ENCODE data around the gene RICTOR. TPM values are rescaled to one million over a fixed set of nuclear protein-coding genes. Genes with fewer than 3 reads are reported as not detected.
A peak's percentile ranks its signal among the peaks of the same experiment; 100 is the strongest.

Gene RICTOR
- total and polyA plus RNA-seq, 2 of the 4 experiments (the other 2 are of a cell fraction): 4.1 to 35.7 TPM

DNA sequence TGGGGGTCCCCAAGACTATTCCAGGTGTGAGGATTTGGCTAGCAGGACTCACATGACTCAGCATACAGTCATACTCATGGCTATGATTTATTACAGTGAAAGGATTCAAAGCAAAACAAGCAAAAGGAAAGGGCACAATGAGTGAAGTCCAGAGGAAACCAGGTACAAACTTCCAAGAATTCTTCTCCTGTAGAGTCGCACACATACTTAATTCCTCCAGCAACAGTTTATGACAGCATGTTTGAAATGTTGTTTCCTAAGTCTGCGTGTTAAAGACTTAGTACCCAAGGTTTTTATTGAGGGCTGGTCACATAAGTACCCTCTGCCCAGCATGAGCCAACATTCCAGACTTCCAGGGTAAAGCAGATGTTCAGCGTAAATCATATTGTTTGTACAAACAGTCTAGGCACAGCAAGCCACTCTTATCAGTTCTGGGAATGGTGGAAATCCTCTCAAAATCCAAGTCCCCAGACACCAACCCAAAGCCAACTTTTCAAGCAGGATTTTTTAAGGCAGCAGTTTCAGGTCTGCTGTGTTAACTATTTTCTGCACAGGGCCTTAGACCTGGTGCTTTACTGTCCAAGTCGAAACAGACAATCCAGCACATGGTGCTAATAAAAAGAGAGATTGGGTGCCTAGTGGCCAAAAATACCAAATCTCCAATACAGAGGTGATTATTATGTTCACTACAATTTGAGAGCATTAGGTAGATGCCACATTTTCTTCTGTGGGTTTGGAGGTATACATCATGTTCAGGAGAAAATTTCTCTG is 18.6 kb upstream of the RICTOR start:
- no peaks in the 10 kb centered on the region for H3K79me1 ChIP-seq (ENCODE audit: low read depth in 1 of 2, low read length in 2 of 2)
- H3K27me3 ChIP-seq (ENCODE audit: control insufficient read depth, insufficient read depth, low read length): no peaks in the 10 kb centered on the region
- H3K9ac ChIP-seq (ENCODE audit: low read depth, low read length): no peak overlapping the region
- H4K20me1 ChIP-seq (ENCODE audit: insufficient read depth, low read length): no peaks in the 10 kb centered on the region
- peak overlapping the region; percentile 79 for H3K14ac ChIP-seq (replicated peaks; ENCODE audit: low read depth, low read length)
- peak overlapping the region; percentile 17 for H2BK120ac ChIP-seq (ENCODE audit: low read depth, low read length)
- no peak overlapping the region for H2AK9ac ChIP-seq (replicated peaks; ENCODE audit: low read depth, low read length, poor library complexity)
- H3K4me1 ChIP-seq (ENCODE audit: control insufficient read depth, insufficient read depth, low read length): peaks cover 9% of the 10 kb centered on the region; the same call in 1 of the 2 replicates
- in situ Hi-C loops (cut with MboI; ENCODE audit: low sequenced_read_pairs): no loop called here
- H3K4me3 ChIP-seq (ENCODE audit: insufficient read depth, low read depth, low read length): no peak overlapping the region
- peak overlapping the region; percentile 49 for H4K91ac ChIP-seq (ENCODE audit: insufficient read depth, low read depth, low read length)
- H4K5ac ChIP-seq (ENCODE audit: low read depth, low read length): peak overlapping the region; percentile 52; the same call in 1 of the 2 replicates
- H3K4ac ChIP-seq (ENCODE audit: low read depth, low read length): peak overlapping the region; percentile 75
- peaks cover 4% of the 10 kb centered on the region for H3K9me1 ChIP-seq (ENCODE audit: insufficient read depth, low read length)
- no peak overlapping the region for H2AK5ac ChIP-seq (ENCODE audit: low read depth, low read length)
- DNase-seq (peak; percentile 61), ATAC-seq (ENCODE audit: low read depth) (peak; percentile 66)
- peak overlapping the region; percentile 50 for H3K4me2 ChIP-seq (ENCODE audit: low read depth, low read length)
- H2BK5ac ChIP-seq (ENCODE audit: low read depth, low read length, poor library complexity, severe bottlenecking): peak overlapping the region; percentile 78
- H3K23ac ChIP-seq (ENCODE audit: low read depth, low read length): peak overlapping the region; percentile 44; the same call in 1 of the 2 replicates
- H4K8ac ChIP-seq (ENCODE audit: low read depth in 2 of 2, low read length in 2 of 2): peak overlapping the region in 1 of 2 experiments; percentile 61; a peak in 1 of 4 replicates
- peak overlapping the region; percentile 33 for H2AFZ ChIP-seq (replicated peaks; ENCODE audit: low read length, poor library complexity)
- peak overlapping the region; percentile 81; the same call in 1 of the 2 replicates for H3K18ac ChIP-seq (ENCODE audit: low read depth, low read length)
- WGBS, 2 experiments (ENCODE audit: extremely low coverage in 2 of 2, insufficient read length in 1 of 2): no CpG with 5 or more reads among the region's 4 CpGs
- H2BK20ac ChIP-seq (ENCODE audit: low read depth, low read length): peak overlapping the region; percentile 80; the same call in 1 of the 2 replicates
- dilution Hi-C loops (cut with HindIII; ENCODE audit: low sequenced_read_pairs, unreplicated experiment): no loop called here
- 0 out of 2 replicates have a peak overlapping the region, but pooled peaks have one; percentile 19 for H3K56ac ChIP-seq (ENCODE audit: extremely low read depth, insufficient read depth, low read length)
- intact Hi-C loops (cut with micrococcal nuclease): no loop called here
- TF ChIP-seq MAFK (IDR thresholded peaks at IDR 0.05; ENCODE audit: low read depth, low read length) (no peak), MXI1 (IDR thresholded peaks at IDR 0.05; ENCODE audit: borderline replicate concordance, low read depth, low read length) (no peak), FOS (IDR thresholded peaks at IDR 0.05; ENCODE audit: low read depth, low read length) (0 out of 2 replicates have a peak, but pooled peaks have one; percentile 25), NFE2L2 (IDR thresholded peaks at IDR 0.05; ENCODE audit: low read depth, low read length) (0 out of 2 replicates have a peak, but pooled peaks have one; percentile 30)
- H3K9me3 ChIP-seq (ENCODE audit: control insufficient read depth, insufficient read depth, low read length): no peaks in the 10 kb centered on the region
- H3K27ac ChIP-seq (ENCODE audit: insufficient read depth, low read length): no peak overlapping the region
- POLR2A ChIA-PET (ENCODE audit: unreplicated experiment): no interaction called here
- CTCF ChIA-PET: interaction anchor here (1.9 kb wide), 1 partner anchor 12 kb away, joined by 6 read pairs; no protein-coding TSS in a partner anchor
- BruUV-seq (replicated peaks): no TSS peak
- peak overlapping the region; percentile 46; the same call in 1 of the 3 replicates for H2BK15ac ChIP-seq (ENCODE audit: low read depth, low read length)
- no peaks in the 10 kb centered on the region for H3K36me3 ChIP-seq (ENCODE audit: control insufficient read depth, insufficient read depth, low read length)
